SU-DHL-6 (cell line): ENCODE results near the gene P2RY1.

Experiments
- CTCF ChIP-seq: fragments of 200-600 bp; sonication (generic); IDR thresholded peaks from one replicate; pipeline ENCODE4 v1.5.1; 2017; ENCODE audit warnings: antibody characterized with exemption, mild to moderate bottlenecking, low read length, moderate library complexity; ENCODE audit not compliant: insufficient read depth, poor library complexity, severe bottlenecking
- EZH2phosphoT487 ChIP-seq: fragments of 200-600 bp; sonication (generic), shearing (Covaris generic); conservative IDR thresholded peaks from 2 replicates; pipeline ENCODE4 v1.6.1; 2018; ENCODE audit warnings: mild to moderate bottlenecking, antibody characterized with exemption, low read length, moderate library complexity, mixed read lengths

GRCh38 chr3:152839511-152839910 lies 4.6 kb downstream of the P2RY1 start:
- TF ChIP-seq CTCF (no peak), EZH2phosphoT487 (no peak)
